ENCODE measurements around the gene PRRX2. TPM values are rescaled to one million over a fixed set of nuclear protein-coding genes. Genes with fewer than 3 reads are reported as not detected.

The PRRX2 gene
- total and polyA plus RNA-seq, 2 experiments from 2014 or later = 5.8 to 8.3 TPM

DNA sequence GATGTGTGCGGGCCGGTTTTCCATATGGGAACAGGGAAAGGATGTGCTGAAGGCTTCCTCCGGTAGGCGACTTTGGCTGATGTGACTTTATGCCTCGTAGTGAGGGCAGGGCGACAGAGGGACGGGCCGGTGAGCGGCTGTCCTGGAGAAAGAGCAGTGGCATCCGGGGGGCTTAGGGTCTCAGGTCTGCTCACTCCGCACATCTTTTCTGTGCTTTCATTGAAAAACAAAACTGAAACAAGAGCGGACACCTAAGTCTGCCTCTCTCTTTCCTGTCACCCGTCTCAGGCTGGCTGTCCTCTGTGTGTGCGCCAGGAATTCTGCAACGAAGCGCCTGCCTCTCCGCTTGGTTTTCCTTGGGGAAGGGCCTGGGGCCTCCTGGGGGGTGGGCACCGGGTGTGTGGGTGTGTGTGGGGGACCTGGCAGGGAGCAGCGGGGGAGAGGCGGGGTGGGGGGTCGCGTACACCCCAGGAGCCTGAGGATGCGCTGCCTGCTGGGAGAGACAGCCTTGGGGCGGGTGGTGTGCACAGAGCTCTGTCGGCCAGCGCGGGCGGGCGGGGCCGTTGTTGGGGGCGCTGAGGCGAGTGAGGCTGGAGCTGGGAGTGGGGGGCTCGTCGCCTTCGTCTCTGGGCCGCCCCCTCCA is 580 bp upstream of the PRRX2 start:
- Histone ChIP-seq H3K9me2 (ENCODE audit: insufficient read depth) (no peaks in the 10 kb centered on the region), H3K27me3 (ENCODE audit: insufficient read depth) (peaks cover 24% of the 10 kb centered on the region), H4K20me1 (replicated peaks; ENCODE audit: insufficient read depth) (no peaks in the 10 kb centered on the region), H3F3A (replicated peaks; ENCODE audit: low read depth) (no peaks in the 10 kb centered on the region), H3K79me2 (replicated peaks; ENCODE audit: insufficient read depth) (no peaks in the 10 kb centered on the region), H2AFZ (peak overlapping the region; percentile 96), H3K4me2 (peak overlapping the region; percentile 90), H3K27ac (ENCODE audit: low read depth) (no peak overlapping the region), H3K4me3 (peak overlapping the region; percentile 72), H3K36me3 (ENCODE audit: insufficient read depth) (no peaks in the 10 kb centered on the region), H3K4me1 (ENCODE audit: insufficient read depth) (peaks cover 12% of the 10 kb centered on the region)
- Mint-ChIP-seq H3K27ac (no peak overlapping the region), H3K4me3 (peak overlapping the region; percentile 71), H3K36me3 (ENCODE audit: low read depth) (no peaks in the 10 kb centered on the region), H3K9me3 (no peaks in the 10 kb centered on the region), H3K4me1 (peaks cover 13% of the 10 kb centered on the region), H3K27me3 (ENCODE audit: insufficient read depth, low read depth, poor library complexity) (peaks cover 37% of the 10 kb centered on the region)
- peak; percentile 56 for ATAC-seq
- TF ChIP-seq CREB1 (CRISPR knock-in tag; IDR thresholded peaks at IDR 0.05; ENCODE audit: low read depth) (no peak), EZH2 (IDR thresholded peaks at IDR 0.05; ENCODE audit: low read depth, unreplicated experiment) (peak; percentile 59), NANOG (IDR thresholded peaks at IDR 0.05; ENCODE audit: borderline replicate concordance) (no peak), POLR2AphosphoS5 (IDR thresholded peaks at IDR 0.05; ENCODE audit: low read depth) (no peak), ZNF331 (CRISPR knock-in tag; IDR thresholded peaks at IDR 0.05; ENCODE audit: low read depth) (no peak)
- peak; percentile 48 for DNase-seq (ENCODE audit: low spot score)

DNA sequence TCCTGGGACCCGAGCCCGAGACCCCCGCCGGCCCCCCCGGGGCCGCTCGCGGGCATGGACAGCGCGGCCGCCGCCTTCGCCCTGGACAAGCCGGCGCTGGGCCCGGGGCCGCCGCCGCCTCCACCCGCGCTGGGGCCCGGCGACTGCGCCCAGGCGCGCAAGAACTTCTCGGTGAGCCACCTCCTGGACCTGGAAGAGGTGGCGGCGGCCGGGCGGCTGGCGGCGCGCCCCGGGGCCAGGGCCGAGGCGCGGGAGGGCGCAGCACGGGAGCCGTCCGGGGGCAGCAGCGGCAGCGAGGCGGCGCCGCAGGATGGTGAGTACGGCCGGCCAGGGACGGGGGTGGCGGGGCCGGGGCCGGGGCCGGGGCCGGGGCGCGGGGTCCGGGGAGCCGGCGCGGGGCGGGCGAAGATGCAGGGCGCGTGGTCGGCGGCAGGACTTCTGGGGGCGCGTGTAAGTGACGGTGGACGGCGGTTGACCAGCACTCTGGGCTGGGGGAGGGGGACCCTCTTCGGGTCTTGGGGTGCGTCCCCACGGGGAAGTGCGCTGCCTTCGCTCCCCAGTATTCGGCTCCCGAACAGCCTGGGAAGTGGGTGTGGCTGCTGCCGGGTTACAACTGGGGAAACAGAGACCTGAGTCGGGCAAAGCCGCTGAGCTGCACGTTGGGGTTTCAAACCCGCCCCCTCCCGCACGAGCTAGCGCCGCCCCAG is 520 bp downstream of the PRRX2 start:
- Histone ChIP-seq H3K4me1 (ENCODE audit: insufficient read depth) (peaks cover 14% of the 10 kb centered on the region), H3K27me3 (ENCODE audit: insufficient read depth) (peaks cover 24% of the 10 kb centered on the region), H4K20me1 (replicated peaks; ENCODE audit: insufficient read depth) (no peaks in the 10 kb centered on the region), H3F3A (replicated peaks; ENCODE audit: low read depth) (no peaks in the 10 kb centered on the region), H3K79me2 (replicated peaks; ENCODE audit: insufficient read depth) (no peaks in the 10 kb centered on the region), H3K4me2 (peak overlapping the region; percentile 90), H2AFZ (no peak overlapping the region), H3K4me3 (peak overlapping the region; percentile 72), H3K27ac (ENCODE audit: low read depth) (no peak overlapping the region), H3K9me2 (ENCODE audit: insufficient read depth) (no peaks in the 10 kb centered on the region), H3K36me3 (ENCODE audit: insufficient read depth) (no peaks in the 10 kb centered on the region)
- Mint-ChIP-seq H3K4me3 (peak overlapping the region; percentile 75), H3K9me3 (no peaks in the 10 kb centered on the region), H3K4me1 (peaks cover 18% of the 10 kb centered on the region), H3K36me3 (ENCODE audit: low read depth) (no peaks in the 10 kb centered on the region), H3K27ac (no peak overlapping the region), H3K27me3 (ENCODE audit: insufficient read depth, low read depth, poor library complexity) (peaks cover 38% of the 10 kb centered on the region)
- peak; percentile 5 for ATAC-seq
- TF ChIP-seq REST (IDR thresholded peaks at IDR 0.05; ENCODE audit: unreplicated experiment) (no peak), ETS1 (IDR thresholded peaks at IDR 0.05) (no peak), CTCF (conservative IDR thresholded peaks at IDR 0.05; ENCODE audit: low read depth in 2 of 2) (no peak), ZNF114 (CRISPR knock-in tag; IDR thresholded peaks at IDR 0.05) (no peak), EZH2 (IDR thresholded peaks at IDR 0.05; ENCODE audit: low read depth, unreplicated experiment) (no peak)
- peak; percentile 66 for DNase-seq (ENCODE audit: low spot score)

Data from GM23338 (cell line).